OCI-LY1 (cell line): ENCODE results near the gene VAV2.

ENCODE experiments used
- CTCF ChIP-seq: fragments of 200-600 bp; sonication (generic), shearing (Covaris generic); IDR thresholded peaks from 2 replicates; pipeline ENCODE4 v1.5.1; 2017; ENCODE audit warnings: mild to moderate bottlenecking, antibody characterized with exemption, low read length, moderate library complexity, mixed read lengths
- EZH2 ChIP-seq: fragments of 200-600 bp; sonication (generic), shearing (Covaris generic); IDR thresholded peaks from 2 replicates; pipeline ENCODE4 v1.8.0; 2017; ENCODE audit warnings: borderline replicate concordance, mixed run types, mild to moderate bottlenecking, antibody characterized with exemption, low read length, moderate library complexity, mixed read lengths

GRCh38 chr9:133945314-133945975 lies 46.7 kb downstream of the VAV2 start:
- TF ChIP-seq CTCF (no peak), EZH2 (no peak)
